HCT116 (cell line): ENCODE results near the gene GJA1.

Experiments used
- CEBPB ChIP-seq: IDR thresholded peaks from 2 replicates; pipeline ENCODE4 v1.6.1; 2012; ENCODE audit warnings: low read depth
- CTCF ChIP-seq, 3 experiments: fragments of 200-600 bp in 1 of 3; sonication (generic) in 1 of 3; IDR thresholded peaks in 2 of 3; conservative IDR thresholded peaks in 1 of 3; 2 replicates each; pipeline ENCODE4 v1.5.1; 2012 to 2017; ENCODE audit warnings: low read depth in 2 of 3, low read length in 2 of 3, antibody characterized with exemption in 1 of 3, borderline replicate concordance in 1 of 3, control low read depth in 1 of 3, mild to moderate bottlenecking in 1 of 3, mixed read lengths in 1 of 3, mixed run types in 1 of 3, moderate library complexity in 1 of 3; ENCODE audit not compliant: insufficient read depth in 1 of 3
- ELF1 ChIP-seq: IDR thresholded peaks from 2 replicates; pipeline ENCODE4 v1.6.1; 2012; ENCODE audit warnings: low read depth, borderline replicate concordance
- EZH2 ChIP-seq: fragments of 200-600 bp; sonication (generic); IDR thresholded peaks from 2 replicates; pipeline ENCODE4 v1.6.1; 2017; ENCODE audit warnings: antibody characterized with exemption, mixed run types
- FOSL1 ChIP-seq: IDR thresholded peaks from 2 replicates; pipeline ENCODE4 v1.6.1; 2012; ENCODE audit warnings: low read depth
- JUND ChIP-seq: IDR thresholded peaks from 2 replicates; pipeline ENCODE4 v1.6.1; 2012
- POLR2A ChIP-seq: IDR thresholded peaks from 2 replicates; pipeline ENCODE4 v1.7.0; 2011; ENCODE audit warnings: borderline replicate concordance; ENCODE audit not compliant: insufficient read depth, insufficient read length; ENCODE audit errors: extremely low read depth

DNA sequence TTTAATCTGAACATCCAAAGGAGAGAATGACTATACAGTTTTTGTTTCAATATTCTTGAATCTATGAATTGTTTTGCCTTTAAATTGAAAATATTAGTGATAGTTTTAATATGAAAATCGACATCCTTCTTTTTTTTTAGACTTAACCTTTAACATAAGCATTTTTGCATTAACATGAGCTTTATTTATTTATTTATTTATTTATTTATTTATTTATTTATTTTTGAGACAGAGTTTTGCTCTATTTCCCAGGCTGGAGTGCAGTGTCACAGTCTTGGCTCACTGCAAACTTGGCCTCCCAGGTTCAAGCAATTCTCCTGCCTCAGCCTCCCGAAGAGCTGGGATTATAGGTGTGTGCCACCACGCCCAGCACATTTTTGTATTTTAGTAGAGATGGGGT is 27.6 kb downstream of the GJA1 start:
- TF ChIP-seq ELF1 (no peak), CTCF (IDR thresholded peaks at IDR 0.05 in 2 of 3, conservative IDR thresholded peaks at IDR 0.05 in 1 of 3; ENCODE audit: borderline replicate concordance in 1 of 3, insufficient read depth in 1 of 3, low read depth in 2 of 3, low read length in 2 of 3) (no peak), JUND (no peak), FOSL1 (no peak), EZH2 (no peak), CEBPB (no peak), POLR2A (no peak)
